ENCODE results near the gene TBL2. TPM values are rescaled to one million over a fixed set of nuclear protein-coding genes. Genes with fewer than 3 reads are reported as not detected.
"Not testable (repeated sequence)": the region's sequence is repeated elsewhere in the genome, so short reads cannot be mapped to it uniquely, and the experiment has no call there.

The TBL2 gene
- total RNA-seq, 4 donors from 2014 or later, result 14.4 to 32.9 (median 22.0) TPM

GRCh38 chr7:73570977-73571376 is 7.4 kb downstream of the TBL2 start:
- H3K27me3 ChIP-seq, result no peaks in the 10 kb centered on the region
- no peaks in the 10 kb centered on the region for H3K4me1 ChIP-seq
- H3K36me3 ChIP-seq, result peaks cover 0 to 63% of the 10 kb centered on the region in 2 donors
- TF ChIP-seq CTCF (IDR thresholded peaks at IDR 0.05 in 4 of 5, conservative IDR thresholded peaks at IDR 0.05 in 1 of 5) (no peak), POLR2A (IDR thresholded peaks at IDR 0.05) (no peak)
- DNase-seq, result no peak
- no peaks in the 10 kb centered on the region for H3K9me3 ChIP-seq
- no peak overlapping the region for H3K4me3 ChIP-seq
- in situ Hi-C loops (cut with MboI; ENCODE audit: low sequenced_read_pairs in 4 of 4) (no loop called here), intact Hi-C loops (cut with DNase I; ENCODE audit: low total_unique reads) (no loop called here)
- no peak overlapping the region for H3K27ac ChIP-seq
- ATAC-seq, result no peak

- Histone ChIP-seq H3K4me1 (peaks cover 0 to 3% of the 10 kb centered on the region in 2 donors), H3K27me3 (no peaks in the 10 kb centered on the region), H3K36me3 (peaks cover 0 to 59% of the 10 kb centered on the region in 2 donors), H3K27ac (no peak overlapping the region), H3K9me3 (no peaks in the 10 kb centered on the region), H3K4me3 (no peak overlapping the region)
- ATAC-seq, result no peak
- intact Hi-C loops (cut with DNase I; ENCODE audit: low total_unique reads), result no loop called here
- no peak for TF ChIP-seq POLR2A (IDR thresholded peaks at IDR 0.05)
- DNase-seq, result no peak
- in situ Hi-C loops (cut with MboI; ENCODE audit: low sequenced_read_pairs in 4 of 4), result no loop called here
Measured at GRCh38 chr7:73570521-73570920, 7.9 kb downstream of the TBL2 start.

GRCh38 chr7:73569042-73569608 is 9.3 kb downstream of the TBL2 start:
- no peaks in the 10 kb centered on the region for H3K9me3 ChIP-seq
- no peaks in the 10 kb centered on the region for H3K27me3 ChIP-seq
- H3K4me3 ChIP-seq, result no peak overlapping the region
- peaks cover 0 to 3% of the 10 kb centered on the region in 2 donors for H3K4me1 ChIP-seq
- intact Hi-C loops (cut with DNase I; ENCODE audit: low total_unique reads), result no loop called here
- H3K36me3 ChIP-seq, result peaks cover 0 to 51% of the 10 kb centered on the region in 2 donors
- H3K27ac ChIP-seq, result no peak overlapping the region
- DNase-seq (peak in 1 of 2 donors; percentile 1), ATAC-seq (no peak)
- in situ Hi-C loops (cut with MboI; ENCODE audit: low sequenced_read_pairs in 4 of 4), result no loop called here
- TF ChIP-seq POLR2A (IDR thresholded peaks at IDR 0.05) (no peak), CTCF (IDR thresholded peaks at IDR 0.05 in 4 of 5, conservative IDR thresholded peaks at IDR 0.05 in 1 of 5) (no peak)

GRCh38 chr7:73567846-73568685 is 10.3 kb downstream of the TBL2 start:
- no peak overlapping the region for H3K27ac ChIP-seq
- ATAC-seq (no peak), DNase-seq (peak in 1 of 2 donors; percentile 7)
- H3K4me1 ChIP-seq, result peaks cover 0 to 3% of the 10 kb centered on the region in 2 donors
- in situ Hi-C loops (cut with MboI; ENCODE audit: low sequenced_read_pairs in 4 of 4) (no loop called here), intact Hi-C loops (cut with DNase I; ENCODE audit: low total_unique reads) (no loop called here)
- no peaks in the 10 kb centered on the region for H3K9me3 ChIP-seq
- peaks cover 0 to 41% of the 10 kb centered on the region in 2 donors for H3K36me3 ChIP-seq
- no peak overlapping the region for H3K4me3 ChIP-seq
- TF ChIP-seq CTCF (IDR thresholded peaks at IDR 0.05 in 4 of 5, conservative IDR thresholded peaks at IDR 0.05 in 1 of 5), result no peak
- TF ChIP-seq POLR2A (IDR thresholded peaks at IDR 0.05), result no peak
- no peaks in the 10 kb centered on the region for H3K27me3 ChIP-seq

- H3K27ac ChIP-seq, result no peak overlapping the region
- no peaks in the 10 kb centered on the region for H3K9me3 ChIP-seq
- H3K4me3 ChIP-seq, result no peak overlapping the region
- TF ChIP-seq POLR2A (IDR thresholded peaks at IDR 0.05) (no peak), CTCF (IDR thresholded peaks at IDR 0.05 in 4 of 5, conservative IDR thresholded peaks at IDR 0.05 in 1 of 5) (no peak)
- in situ Hi-C loops (cut with MboI; ENCODE audit: low sequenced_read_pairs in 4 of 4), result no loop called here
- H3K36me3 ChIP-seq, result peaks cover 0 to 32% of the 10 kb centered on the region in 2 donors
- intact Hi-C loops (cut with DNase I; ENCODE audit: low total_unique reads), result no loop called here
- ATAC-seq (no peak), DNase-seq (no peak)
- H3K27me3 ChIP-seq, result no peaks in the 10 kb centered on the region
- peaks cover 0 to 3% of the 10 kb centered on the region in 2 donors for H3K4me1 ChIP-seq
Measured at GRCh38 chr7:73567140-73567539, 11.2 kb downstream of the TBL2 start.

- H3K27ac ChIP-seq; H3K4me3 ChIP-seq; H3K9me3 ChIP-seq; intact Hi-C loops (cut with DNase I; ENCODE audit: low total_unique reads); DNase-seq; in situ Hi-C loops (cut with MboI; ENCODE audit: low sequenced_read_pairs in 4 of 4); ATAC-seq; H3K27me3 ChIP-seq; H3K4me1 ChIP-seq: not testable (repeated sequence)
- peaks cover 0 to 24% of the 10 kb centered on the region in 2 donors for H3K36me3 ChIP-seq
Measured at GRCh38 chr7:73566431-73566830, 11.9 kb downstream of the TBL2 start.
